T47D (cell line): Measurements from ENCODE around the gene MKS1.

Experiments used
- DNase-seq, 2 experiments: peaks; one replicate each; pipeline versions ENCODE4 v3.0.0 to v3.0.0-alpha.2; 2011 to 2012; ENCODE audit warnings: low read depth in 1 of 2, low spot score in 1 of 2
- JUND ChIP-seq: IDR thresholded peaks from 2 replicates; pipeline ENCODE4 v1.6.1; 2012; ENCODE audit warnings: low read depth
- in situ Hi-C: cut with HindIII; loops from 2 replicates; pipeline ENCODE4 v1.10.0; 2016; ENCODE audit warnings: low sequenced_read_pairs, low pct_unique_long_range_greater_than_20kb

The MKS1 gene

GRCh38 chr17:58235821-58236220 is 16.8 kb upstream of the MKS1 start:
- in situ Hi-C loops: no loop called here
- TF ChIP-seq JUND: no peak
- no peak for DNase-seq

- no peak for TF ChIP-seq JUND
- DNase-seq: no peak
- in situ Hi-C loops: no loop called here
Measured at GRCh38 chr17:58234512-58234911, 15.5 kb upstream of the MKS1 start.

- in situ Hi-C loops: no loop called here
- TF ChIP-seq JUND: no peak
- no peak for DNase-seq
Measured at GRCh38 chr17:58233543-58233942, 14.5 kb upstream of the MKS1 start.

- in situ Hi-C loops: no loop called here
- no peak for DNase-seq
- no peak for TF ChIP-seq JUND
Measured at GRCh38 chr17:58232707-58233156, 13.7 kb upstream of the MKS1 start.

- DNase-seq: no peak
- TF ChIP-seq JUND: no peak
- in situ Hi-C loops: no loop called here
Measured at GRCh38 chr17:58231641-58232040, 12.6 kb upstream of the MKS1 start.

- DNase-seq: no peak
- no peak for TF ChIP-seq JUND
- in situ Hi-C loops: no loop called here
Measured at GRCh38 chr17:58229881-58230280, 10.8 kb upstream of the MKS1 start.

GRCh38 chr17:58229384-58229783 is 10.3 kb upstream of the MKS1 start:
- in situ Hi-C loops: no loop called here

GRCh38 chr17:58228679-58229078 is 9.6 kb upstream of the MKS1 start:
- no peak for DNase-seq
- no peak for TF ChIP-seq JUND
- in situ Hi-C loops: no loop called here

More at GRCh38 chr17:58229384-58229783, 10.3 kb upstream of the MKS1 start:
- TF ChIP-seq JUND: no peak
- no peak for DNase-seq

GRCh38 chr17:58227733-58228132 is 8.7 kb upstream of the MKS1 start:
- TF ChIP-seq JUND: no peak
- no peak for DNase-seq
- in situ Hi-C loops: no loop called here

- in situ Hi-C loops: no loop called here
- no peak for DNase-seq
- no peak for TF ChIP-seq JUND
Measured at GRCh38 chr17:58224315-58224714, 5.3 kb upstream of the MKS1 start.

GRCh38 chr17:58219789-58220183 is 731 bp upstream of the MKS1 start:
- TF ChIP-seq JUND: no peak
- DNase-seq: no peak
- in situ Hi-C loops: no loop called here

- TF ChIP-seq JUND: no peak
- DNase-seq: no peak
Measured at GRCh38 chr17:58217766-58218165, 1.3 kb downstream of the MKS1 start.

GRCh38 chr17:58215685-58216084 is 3.4 kb downstream of the MKS1 start:
- DNase-seq: peak in 1 of 2 experiments; percentile 18
- in situ Hi-C loops: no loop called here
- TF ChIP-seq JUND: no peak

More at GRCh38 chr17:58217766-58218165, 1.3 kb downstream of the MKS1 start:
- in situ Hi-C loops: no loop called here

GRCh38 chr17:58210922-58211321 is 8.1 kb downstream of the MKS1 start:
- in situ Hi-C loops: no loop called here
- no peak for DNase-seq
- no peak for TF ChIP-seq JUND
